Fibroblast of the aortic adventitia (primary cell): ENCODE measurements around the gene EGLN2. TPM values are rescaled to one million over a fixed set of nuclear protein-coding genes. Genes with fewer than 3 reads are reported as not detected.
"Not testable (repeated sequence)": the region's sequence is repeated elsewhere in the genome, so short reads cannot be mapped to it uniquely, and the experiment has no call there.

Experiments used
- DNase-seq: peaks from one replicate; pipeline ENCODE4 v3.0.0-alpha.2; 2010; ENCODE audit warnings: low read depth
- H3K4me3 ChIP-seq: 2 replicates; pipeline ENCODE4 v1.5.1; 2011; ENCODE audit warnings: low read depth, mild to moderate bottlenecking, control low read depth, low read length, moderate library complexity
- total RNA-seq: library from RNA; depleted of rRNA; stranded (reverse); fragments of >200 nt; gene quantifications from 2 replicates; pipeline ENCODE4 v1.2.3, GENCODE V29; 2012; ENCODE audit warnings: low replicate concordance
- TF ChIP-seq, protein P1 (sequence below): IDR thresholded peaks from 2 replicates; pipeline ENCODE4 v1.5.1; 2011; ENCODE audit warnings: mild to moderate bottlenecking, low read length, control low read depth, inconsistent platforms; ENCODE audit not compliant: insufficient read depth

EGLN2 gene
- total RNA-seq, 1 donor = 60.6 TPM

DNA sequence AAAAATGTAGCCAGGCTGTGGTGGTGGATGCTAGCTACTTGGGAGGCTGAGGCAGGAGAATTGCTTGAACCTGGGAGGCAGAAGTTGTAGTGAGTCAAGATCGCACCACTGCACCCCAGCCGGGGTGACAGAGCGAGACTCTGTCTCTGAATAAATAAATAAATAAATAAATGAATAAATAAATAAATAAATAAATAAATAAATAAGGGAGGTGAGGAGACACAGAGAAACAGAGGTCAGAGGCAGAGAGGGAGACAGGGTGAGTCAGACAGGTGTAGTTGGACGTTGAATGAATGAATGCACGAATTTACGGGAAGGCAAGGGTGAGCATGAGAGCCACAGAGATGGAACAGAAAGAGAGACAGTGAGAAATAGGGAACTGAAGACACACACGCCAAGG is 17.9 kb upstream of the EGLN2 start:
- TF ChIP-seq, protein P1, sequence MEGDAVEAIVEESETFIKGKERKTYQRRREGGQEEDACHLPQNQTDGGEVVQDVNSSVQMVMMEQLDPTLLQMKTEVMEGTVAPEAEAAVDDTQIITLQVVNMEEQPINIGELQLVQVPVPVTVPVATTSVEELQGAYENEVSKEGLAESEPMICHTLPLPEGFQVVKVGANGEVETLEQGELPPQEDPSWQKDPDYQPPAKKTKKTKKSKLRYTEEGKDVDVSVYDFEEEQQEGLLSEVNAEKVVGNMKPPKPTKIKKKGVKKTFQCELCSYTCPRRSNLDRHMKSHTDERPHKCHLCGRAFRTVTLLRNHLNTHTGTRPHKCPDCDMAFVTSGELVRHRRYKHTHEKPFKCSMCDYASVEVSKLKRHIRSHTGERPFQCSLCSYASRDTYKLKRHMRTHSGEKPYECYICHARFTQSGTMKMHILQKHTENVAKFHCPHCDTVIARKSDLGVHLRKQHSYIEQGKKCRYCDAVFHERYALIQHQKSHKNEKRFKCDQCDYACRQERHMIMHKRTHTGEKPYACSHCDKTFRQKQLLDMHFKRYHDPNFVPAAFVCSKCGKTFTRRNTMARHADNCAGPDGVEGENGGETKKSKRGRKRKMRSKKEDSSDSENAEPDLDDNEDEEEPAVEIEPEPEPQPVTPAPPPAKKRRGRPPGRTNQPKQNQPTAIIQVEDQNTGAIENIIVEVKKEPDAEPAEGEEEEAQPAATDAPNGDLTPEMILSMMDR = no peak
- no peak overlapping the region for H3K4me3 ChIP-seq
- no peak for DNase-seq

DNA sequence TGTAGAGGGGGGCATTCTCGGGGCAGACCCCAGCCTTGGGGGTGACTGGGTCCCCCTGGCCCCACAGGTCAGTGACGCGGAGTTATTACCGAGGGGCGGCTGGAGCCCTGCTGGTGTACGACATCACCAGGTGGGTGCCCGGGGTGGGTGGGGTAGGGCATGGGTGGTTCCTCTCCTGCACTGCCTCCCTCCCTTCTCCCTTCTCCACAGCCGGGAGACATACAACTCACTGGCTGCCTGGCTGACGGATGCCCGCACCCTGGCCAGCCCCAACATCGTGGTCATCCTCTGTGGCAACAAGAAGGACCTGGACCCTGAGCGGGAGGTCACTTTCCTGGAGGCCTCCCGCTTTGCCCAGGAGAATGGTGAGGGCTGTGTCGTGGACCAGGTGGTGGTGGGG is 15.3 kb upstream of the EGLN2 start:
- no peak for DNase-seq
- no peak overlapping the region for H3K4me3 ChIP-seq
- TF ChIP-seq, protein P1 = no peak

DNA sequence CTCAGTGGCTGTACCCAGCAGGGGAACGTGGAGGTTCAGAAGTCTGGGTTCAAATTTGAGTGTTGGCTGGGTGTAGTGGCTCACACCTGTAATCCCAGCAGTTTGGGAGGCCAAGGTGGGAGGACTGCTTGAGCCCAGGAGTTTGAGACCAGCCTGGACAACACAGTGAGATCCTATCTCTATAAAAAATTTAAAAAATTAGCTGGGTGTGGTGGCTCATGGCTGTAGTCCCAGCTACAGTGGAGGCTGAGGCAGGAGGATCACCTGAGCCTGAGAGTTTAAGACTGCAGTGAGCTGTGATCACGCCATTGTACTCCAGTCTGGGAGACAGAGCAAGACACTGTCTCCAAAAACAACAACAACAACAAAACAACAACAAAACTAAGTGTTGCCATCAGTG is 14.8 kb upstream of the EGLN2 start:
- not testable (repeated sequence) for DNase-seq, H3K4me3 ChIP-seq

DNA sequence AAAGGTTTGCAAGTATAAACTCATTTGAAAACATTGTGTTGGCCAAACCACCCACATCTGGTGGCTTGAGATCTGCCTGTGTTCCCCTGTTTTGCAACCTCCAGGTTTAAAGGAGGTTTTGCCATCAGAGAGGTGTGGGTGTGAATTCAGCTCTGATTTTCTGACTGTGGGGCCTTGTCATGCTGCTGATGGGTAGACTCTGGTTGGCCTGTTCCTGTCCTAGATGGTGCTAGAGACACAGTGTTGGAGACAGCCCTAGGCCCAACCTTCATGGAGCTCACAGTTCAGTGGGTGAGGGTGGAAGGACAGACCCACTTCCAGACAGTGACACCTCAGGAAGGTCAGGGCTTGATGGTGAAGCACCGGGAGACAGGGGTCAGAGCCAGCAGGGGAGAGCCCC is 13.5 kb upstream of the EGLN2 start:
- TF ChIP-seq, protein P1 = no peak
- H3K4me3 ChIP-seq = no peak overlapping the region
- DNase-seq = no peak

DNA sequence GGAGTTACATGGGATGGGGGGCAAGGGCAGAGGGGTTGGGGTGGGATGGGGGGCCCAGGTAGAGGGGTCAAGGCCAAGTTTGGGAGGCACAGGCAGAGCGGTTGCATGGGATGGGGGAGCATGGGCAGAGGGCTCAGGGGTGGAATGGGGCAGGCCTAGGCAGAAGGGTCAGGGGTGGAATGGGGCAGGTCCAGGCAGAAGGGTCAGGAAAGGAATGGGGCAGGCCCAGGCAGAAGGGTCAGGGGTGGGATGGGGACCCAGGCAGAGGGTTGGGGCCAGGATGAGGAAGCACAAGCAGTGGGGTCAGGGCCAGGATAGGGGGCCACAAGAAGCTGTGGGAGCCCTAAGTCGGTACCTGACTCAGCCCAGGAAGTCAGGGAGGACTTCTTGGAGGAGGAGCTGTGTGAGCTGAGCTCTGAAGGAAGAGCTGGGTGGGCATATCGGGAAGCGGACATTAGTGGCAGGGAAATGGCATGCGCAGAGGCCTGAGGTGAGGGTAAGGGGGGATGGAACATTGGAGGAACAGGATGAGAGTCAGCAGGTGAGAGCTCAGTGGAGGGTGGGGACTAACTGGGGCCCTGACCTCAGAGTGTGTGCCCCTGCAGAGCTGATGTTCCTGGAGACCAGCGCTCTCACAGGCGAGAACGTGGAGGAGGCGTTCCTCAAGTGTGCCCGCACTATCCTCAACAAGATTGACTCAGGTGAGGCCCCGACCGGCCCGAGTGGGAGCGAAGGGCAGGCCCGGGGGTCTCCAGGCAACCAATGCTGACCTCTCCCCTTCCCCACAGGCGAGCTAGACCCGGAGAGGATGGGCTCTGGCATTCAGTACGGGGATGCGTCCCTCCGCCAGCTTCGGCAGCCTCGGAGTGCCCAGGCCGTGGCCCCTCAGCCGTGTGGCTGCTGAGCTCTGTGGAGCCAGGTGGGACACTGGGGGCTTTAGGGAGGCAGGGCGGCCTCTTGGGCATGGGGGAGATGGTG is 12.6 kb upstream of the EGLN2 start:
- no peak for DNase-seq
- TF ChIP-seq, protein P1 = no peak
- no peak overlapping the region for H3K4me3 ChIP-seq

DNA sequence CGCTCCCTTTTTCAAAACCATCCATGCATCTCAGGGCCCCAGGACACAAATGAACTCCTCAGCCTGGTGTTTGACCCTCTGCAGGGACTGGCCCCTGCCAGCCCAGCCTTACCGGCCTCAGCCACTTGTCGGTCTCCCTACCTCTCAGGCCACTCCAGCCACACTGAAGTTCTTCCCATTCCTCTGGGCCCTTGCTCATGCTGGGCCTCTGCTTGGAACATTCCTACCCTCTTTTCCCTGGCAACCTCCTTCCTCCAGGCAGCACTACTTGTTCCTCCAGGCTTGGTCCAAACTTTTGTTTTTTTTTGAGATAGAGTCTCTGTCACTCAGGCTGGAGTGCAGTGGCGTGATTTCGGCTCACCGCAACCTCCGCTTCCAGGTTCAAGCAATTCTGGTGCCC is 7.6 kb upstream of the EGLN2 start:
- TF ChIP-seq, protein P1 = no peak
- H3K4me3 ChIP-seq = no peak overlapping the region
- no peak for DNase-seq

DNA sequence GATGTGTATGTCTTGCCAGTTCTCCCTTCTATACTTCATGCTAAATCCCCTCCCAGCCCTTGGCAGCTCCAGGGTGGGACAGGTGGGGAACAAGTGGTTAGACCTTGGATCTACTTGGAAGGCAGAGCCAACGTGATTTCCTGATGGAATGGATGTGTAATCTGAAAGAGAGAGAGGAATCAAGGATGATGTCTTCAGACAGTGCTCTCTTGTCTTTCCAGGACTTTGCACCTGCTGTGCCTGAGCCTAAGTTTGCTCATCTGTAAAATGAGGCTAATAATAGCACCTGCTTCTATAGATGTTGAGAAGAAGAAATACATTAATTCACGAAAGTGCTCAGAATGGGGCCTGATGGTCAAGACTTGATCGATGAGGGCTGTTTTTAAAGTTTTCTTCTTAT is 7.0 kb upstream of the EGLN2 start:
- no peak overlapping the region for H3K4me3 ChIP-seq
- no peak for DNase-seq
- TF ChIP-seq, protein P1 = no peak
